CD4-positive, alpha-beta T cell treated with Interleukin-1 beta for 1 hour (primary cell): ENCODE measurements around the gene DISP2.

Source experiments
- DNase-seq, 2 donors: peaks; one replicate each; pipeline ENCODE4 v3.0.0-alpha.2; 2020 to 2022

DISP2 gene

GRCh38 chr15:40327457-40327856 is 30.6 kb upstream of the DISP2 start:
- DNase-seq, result no peak

GRCh38 chr15:40328176-40328575 is 29.8 kb upstream of the DISP2 start:
- no peak for DNase-seq

- no peak for DNase-seq
These were observed 29.3 kb upstream of the DISP2 start for GRCh38 chr15:40328751-40329150.

- DNase-seq, result no peak
These were observed 28.2 kb upstream of the DISP2 start for GRCh38 chr15:40329804-40330203.

GRCh38 chr15:40330368-40330836 is 27.6 kb upstream of the DISP2 start:
- no peak for DNase-seq

GRCh38 chr15:40331026-40331425 is 27.0 kb upstream of the DISP2 start:
- no peak for DNase-seq

GRCh38 chr15:40331637-40332036 is 26.4 kb upstream of the DISP2 start:
- DNase-seq, result no peak

GRCh38 chr15:40332113-40332781 is 25.8 kb upstream of the DISP2 start:
- DNase-seq, result no peak

- DNase-seq, result peak; percentile 23 to 73
These were observed 24.0 kb upstream of the DISP2 start for GRCh38 chr15:40333922-40334492.

- DNase-seq, result no peak
These were observed 23.5 kb upstream of the DISP2 start for GRCh38 chr15:40334541-40334940.

- DNase-seq, result peak in 1 of 2 donors; percentile 27
These were observed 22.9 kb upstream of the DISP2 start for GRCh38 chr15:40334941-40335795.

GRCh38 chr15:40335938-40336743 is 21.9 kb upstream of the DISP2 start:
- no peak for DNase-seq

GRCh38 chr15:40336744-40337122 is 21.3 kb upstream of the DISP2 start:
- DNase-seq, result peak in 1 of 2 donors; percentile 46

- DNase-seq, result no peak
These were observed 20.4 kb upstream of the DISP2 start for GRCh38 chr15:40337597-40337996.

- peak; percentile 76 to 82 for DNase-seq
These were observed 19.9 kb upstream of the DISP2 start for GRCh38 chr15:40338041-40338657.

- no peak for DNase-seq
These were observed 18.9 kb upstream of the DISP2 start for GRCh38 chr15:40338921-40339620.

GRCh38 chr15:40339621-40339945 is 18.4 kb upstream of the DISP2 start:
- no peak for DNase-seq

GRCh38 chr15:40340038-40340739 is 17.8 kb upstream of the DISP2 start:
- DNase-seq, result no peak

GRCh38 chr15:40340740-40341400 is 17.1 kb upstream of the DISP2 start, which contains the start of gene CCDC9B:
Gene CCDC9B, minus strand, starts transcription at chr15:40340939. Its CDS starts 120 bp downstream, at chr15:40340819.
- peak in 1 of 2 donors; percentile 27 for DNase-seq
